GM23248 (cell line): ENCODE measurements around the gene MAFF.

Experiments
- EZH2 ChIP-seq: fragments of 200-600 bp; sonication (generic); IDR thresholded peaks from 2 replicates; pipeline ENCODE4 v1.6.1; 2018; ENCODE audit warnings: antibody characterized with exemption, mild to moderate bottlenecking; ENCODE audit not compliant: insufficient read depth, poor library complexity, severe bottlenecking
- EZH2phosphoT487 ChIP-seq: fragments of 200-600 bp; sonication (generic); IDR thresholded peaks from 2 replicates; pipeline ENCODE4 v1.6.1; 2018; ENCODE audit warnings: antibody characterized with exemption, moderate library complexity, mild to moderate bottlenecking, low read depth; ENCODE audit not compliant: insufficient read depth

DNA sequence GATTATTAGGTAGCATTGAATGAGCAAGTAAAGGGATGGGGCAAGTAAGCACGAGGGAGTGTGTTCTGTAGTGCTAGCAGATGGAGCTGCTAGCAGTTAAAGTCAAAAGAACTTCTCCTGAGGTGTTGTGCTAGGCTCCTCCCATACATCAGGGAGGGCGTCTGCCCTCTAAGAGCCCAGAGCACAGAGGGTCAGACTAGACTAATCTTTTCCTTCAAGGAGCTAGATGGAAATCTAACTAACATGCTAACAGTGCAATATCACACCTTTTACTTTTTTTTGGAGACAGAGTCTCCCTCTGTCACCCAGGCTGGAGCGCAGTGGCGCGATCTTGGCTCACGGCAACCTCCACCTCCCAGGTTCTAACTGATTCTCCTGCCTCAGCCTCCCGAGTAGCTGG, 17.0 kb upstream of the MAFF start:
- TF ChIP-seq EZH2 = no peak
- TF ChIP-seq EZH2phosphoT487 = no peak
